Measurements from ENCODE around the gene THSD7B. TPM values are rescaled to one million over a fixed set of nuclear protein-coding genes. Genes with fewer than 3 reads are reported as not detected.

The THSD7B gene
- total RNA-seq, 2 donors from 2014 or later = 0.14 TPM; not detected in 1

- ATAC-seq (no peak), DNase-seq (no peak)
- intact Hi-C loops (cut with DNase I, micrococcal nuclease) = no loop called here
Measured at GRCh38 chr2:136787970-136788369, 22.6 kb downstream of the THSD7B start.

DNA sequence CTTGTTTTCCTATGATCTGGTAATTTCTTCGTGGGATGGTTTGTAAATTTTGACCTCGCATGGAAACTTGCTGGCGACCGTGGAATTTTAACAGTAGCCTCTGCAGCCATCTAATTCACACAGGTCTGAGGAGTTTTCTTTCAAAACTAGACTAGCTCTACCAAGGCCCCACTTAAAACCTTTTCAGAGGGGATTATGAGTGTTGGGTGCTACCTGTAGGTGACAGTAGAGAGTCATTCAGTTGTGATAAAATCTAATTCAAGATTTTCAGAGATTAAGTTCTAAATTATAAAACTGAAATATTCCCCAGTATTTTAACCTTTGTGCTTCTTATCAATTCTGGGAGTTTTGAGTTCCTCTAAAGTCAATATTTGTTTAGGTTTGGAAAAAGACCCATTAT lies 31.0 kb downstream of the THSD7B start:
- intact Hi-C loops (cut with DNase I, micrococcal nuclease) = no loop called here
- DNase-seq = no peak
- ATAC-seq = no peak

GRCh38 chr2:136798766-136799165 lies 33.4 kb downstream of the THSD7B start:
- DNase-seq (no peak), ATAC-seq (no peak)
- intact Hi-C loops (cut with DNase I, micrococcal nuclease) = no loop called here

GRCh38 chr2:136801661-136802060 lies 36.3 kb downstream of the THSD7B start:
- intact Hi-C loops (cut with DNase I, micrococcal nuclease) = no loop called here
- DNase-seq (no peak), ATAC-seq (no peak)

- no peak for DNase-seq
- no peak for ATAC-seq
- intact Hi-C loops (cut with DNase I, micrococcal nuclease) = no loop called here
Measured at GRCh38 chr2:136809998-136810397, 44.7 kb downstream of the THSD7B start.

DNA sequence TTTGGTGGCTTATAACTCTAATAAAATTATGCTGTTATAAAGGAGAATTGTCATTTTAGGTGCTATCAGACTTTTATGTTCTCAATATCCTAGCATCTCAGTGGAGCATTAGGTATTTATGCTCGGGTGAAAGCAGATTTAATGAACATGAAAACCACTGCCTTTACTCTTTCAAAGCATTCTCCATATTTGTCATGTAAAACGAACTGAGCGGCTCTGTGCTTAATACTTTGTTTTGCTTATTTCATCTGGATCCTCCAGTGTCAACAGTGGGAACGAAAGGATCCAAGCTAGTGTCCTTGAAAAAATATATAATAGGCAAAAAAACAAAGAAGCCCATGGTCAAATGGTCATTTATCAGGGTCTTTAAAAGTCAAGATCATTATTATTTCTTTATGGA lies 53.5 kb downstream of the THSD7B start:
- intact Hi-C loops (cut with DNase I, micrococcal nuclease) = no loop called here
- no peak for DNase-seq
- no peak for ATAC-seq

DNA sequence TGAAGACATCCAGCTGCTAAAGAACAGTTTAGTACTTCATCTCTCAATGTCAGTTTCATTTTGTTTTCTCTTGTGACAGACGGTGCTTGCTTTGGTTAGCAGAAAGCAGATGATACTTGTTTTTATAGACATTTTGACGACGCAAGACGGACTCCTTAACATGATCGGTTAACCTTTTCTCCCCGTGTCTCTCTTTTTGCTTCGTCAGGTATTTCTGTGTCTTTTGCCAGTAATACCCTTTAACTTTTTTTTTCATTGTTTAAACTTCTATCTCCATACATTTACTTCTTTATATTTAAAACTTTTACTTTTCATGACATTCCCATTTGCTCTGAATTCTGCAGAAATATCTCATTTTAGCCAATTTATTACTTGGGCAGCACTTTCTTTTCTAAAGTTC lies 57.9 kb downstream of the THSD7B start:
- intact Hi-C loops (cut with DNase I, micrococcal nuclease) = no loop called here
- DNase-seq = no peak
- ATAC-seq = no peak

GRCh38 chr2:136828162-136828561 lies 62.8 kb downstream of the THSD7B start:
- intact Hi-C loops (cut with DNase I, micrococcal nuclease) = no loop called here
- ATAC-seq (no peak), DNase-seq (no peak)

DNA sequence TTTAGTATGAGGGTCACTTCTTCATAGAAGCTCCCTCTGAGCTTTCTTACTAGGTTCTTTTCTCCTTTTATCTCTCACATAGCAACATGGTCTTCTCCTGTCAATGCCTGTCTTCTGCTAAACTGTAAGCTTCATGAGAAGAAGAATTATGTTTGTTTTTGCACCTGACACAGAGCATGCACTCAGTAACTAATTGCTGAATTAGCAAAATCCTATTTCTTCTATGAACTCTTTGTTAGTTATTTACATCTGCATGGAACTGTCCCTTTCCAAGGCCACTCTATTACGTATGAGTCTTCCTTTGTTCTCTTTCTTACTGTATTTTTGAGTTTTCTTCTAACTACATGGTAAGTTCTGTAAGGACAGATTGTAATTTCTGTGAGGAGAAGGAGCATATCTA lies 63.4 kb downstream of the THSD7B start:
- DNase-seq (no peak), ATAC-seq (no peak)
- intact Hi-C loops (cut with DNase I, micrococcal nuclease) = no loop called here

DNA sequence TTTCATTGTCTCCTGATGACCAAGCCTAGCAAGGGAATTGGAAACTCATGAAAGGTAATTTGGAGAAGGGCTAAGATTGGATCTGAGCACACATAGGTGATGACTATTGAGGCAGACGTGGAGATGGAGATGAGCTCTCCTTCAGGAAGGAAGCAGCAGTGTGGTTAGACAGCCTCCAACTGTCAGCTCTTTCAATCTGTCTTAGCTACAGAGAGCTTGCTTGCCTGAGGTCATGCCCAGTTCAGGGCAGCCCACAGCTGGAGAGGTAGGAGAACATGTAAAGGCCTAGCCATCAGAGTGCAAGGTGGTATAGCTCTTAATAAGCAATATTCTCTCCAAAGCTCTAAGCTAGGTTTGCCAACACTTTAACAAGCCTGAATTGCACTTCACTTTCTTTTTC lies 79.2 kb downstream of the THSD7B start:
- no peak for ATAC-seq
- no peak for DNase-seq
- intact Hi-C loops (cut with DNase I, micrococcal nuclease) = no loop called here

GRCh38 chr2:136858656-136859055 lies 93.3 kb downstream of the THSD7B start:
- DNase-seq = no peak
- intact Hi-C loops (cut with DNase I, micrococcal nuclease) = no loop called here
- no peak for ATAC-seq

DNA sequence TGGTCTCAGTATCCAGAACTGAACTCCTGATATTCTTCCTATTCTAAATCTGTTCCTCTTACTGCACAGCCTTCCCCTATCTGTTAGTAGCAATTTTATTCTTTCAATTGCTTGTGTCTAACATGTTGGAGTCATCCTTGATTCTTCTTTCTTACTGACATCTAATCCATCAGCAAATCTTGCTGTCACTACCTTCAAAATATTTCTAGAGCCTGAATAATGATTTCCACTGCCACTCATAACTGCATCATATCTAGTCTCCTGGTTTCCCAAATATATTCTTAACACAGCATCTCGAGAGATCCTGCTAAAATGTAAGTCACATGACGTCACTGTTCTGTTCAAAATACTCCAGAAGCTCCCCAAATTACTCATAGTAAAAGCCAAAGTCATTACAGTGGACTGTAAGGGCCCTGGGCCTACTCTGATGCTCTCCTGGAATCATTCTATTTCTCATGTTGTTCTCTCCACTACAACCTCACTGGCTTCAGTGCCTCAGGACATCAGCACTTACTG lies 95.2 kb downstream of the THSD7B start:
- ATAC-seq (no peak), DNase-seq (no peak)
- intact Hi-C loops (cut with DNase I, micrococcal nuclease) = no loop called here

GRCh38 chr2:136863468-136863867 lies 98.1 kb downstream of the THSD7B start:
- DNase-seq (no peak), ATAC-seq (no peak)
- intact Hi-C loops (cut with DNase I, micrococcal nuclease) = no loop called here

DNA sequence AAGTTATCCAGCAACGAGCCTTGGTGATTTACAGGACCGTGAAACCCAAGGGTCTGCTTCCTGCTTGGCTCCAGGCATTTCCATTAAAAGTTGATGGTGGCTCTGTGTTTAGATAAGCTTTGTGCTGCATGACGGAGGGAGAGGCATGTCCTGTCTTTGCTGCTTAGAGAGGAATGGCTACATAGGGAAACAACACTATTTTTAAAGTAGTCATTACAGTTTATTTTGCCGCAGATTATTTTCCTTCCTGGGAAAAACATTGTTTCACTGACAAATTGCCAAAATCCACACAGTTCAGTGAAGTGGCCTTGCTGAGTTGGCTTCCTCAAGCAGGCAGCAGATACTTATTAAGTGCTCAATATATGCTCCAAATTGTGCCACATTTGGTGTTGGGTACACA lies 98.5 kb downstream of the THSD7B start:
- ATAC-seq (no peak), DNase-seq (no peak)
- intact Hi-C loops (cut with DNase I, micrococcal nuclease) = no loop called here

DNA sequence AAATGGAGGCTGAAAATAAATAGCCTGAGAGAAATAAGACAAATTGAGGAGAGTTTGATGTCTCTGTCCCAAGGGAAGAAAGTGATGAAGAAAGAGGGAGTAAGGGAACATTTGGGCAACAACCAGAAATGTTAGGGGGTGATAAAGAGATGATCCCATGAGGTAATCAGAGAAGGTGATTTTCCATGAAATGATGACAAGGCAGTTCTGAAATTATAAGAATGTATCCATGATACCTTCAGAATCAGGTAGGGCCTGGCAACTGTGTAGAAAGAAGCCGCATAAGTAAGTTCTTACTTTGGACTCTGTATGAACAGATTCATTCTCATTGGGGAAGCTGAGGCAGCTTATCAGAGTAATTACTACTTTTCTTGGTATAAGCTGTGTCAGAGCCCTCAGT lies 106.1 kb downstream of the THSD7B start:
- intact Hi-C loops (cut with DNase I, micrococcal nuclease) = no loop called here
- no peak for DNase-seq
- ATAC-seq = no peak

- ATAC-seq (no peak), DNase-seq (no peak)
- intact Hi-C loops (cut with DNase I, micrococcal nuclease) = no loop called here
Measured at GRCh38 chr2:136874258-136874657, 108.9 kb downstream of the THSD7B start.

DNA sequence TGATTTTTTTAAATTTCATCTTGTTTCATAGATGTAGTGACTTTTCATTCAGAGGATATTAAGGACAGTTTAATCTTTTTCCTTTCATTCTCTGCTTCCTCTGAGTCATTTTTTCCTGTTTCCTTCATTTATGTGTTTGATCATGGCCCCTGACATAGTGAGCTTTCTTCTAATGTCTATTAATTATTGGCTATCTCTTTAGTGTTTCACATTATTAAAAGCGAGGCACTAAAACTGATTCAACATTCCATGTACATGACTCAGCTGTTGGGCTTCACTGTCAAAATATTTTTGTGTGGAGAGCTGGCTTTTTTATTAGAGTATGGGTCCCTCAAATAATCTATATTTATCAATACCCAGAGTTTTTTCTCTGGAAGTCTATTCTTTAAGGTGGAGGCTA lies 125.8 kb downstream of the THSD7B start:
- intact Hi-C loops (cut with DNase I, micrococcal nuclease) = no loop called here
- ATAC-seq (no peak), DNase-seq (no peak)

DNA sequence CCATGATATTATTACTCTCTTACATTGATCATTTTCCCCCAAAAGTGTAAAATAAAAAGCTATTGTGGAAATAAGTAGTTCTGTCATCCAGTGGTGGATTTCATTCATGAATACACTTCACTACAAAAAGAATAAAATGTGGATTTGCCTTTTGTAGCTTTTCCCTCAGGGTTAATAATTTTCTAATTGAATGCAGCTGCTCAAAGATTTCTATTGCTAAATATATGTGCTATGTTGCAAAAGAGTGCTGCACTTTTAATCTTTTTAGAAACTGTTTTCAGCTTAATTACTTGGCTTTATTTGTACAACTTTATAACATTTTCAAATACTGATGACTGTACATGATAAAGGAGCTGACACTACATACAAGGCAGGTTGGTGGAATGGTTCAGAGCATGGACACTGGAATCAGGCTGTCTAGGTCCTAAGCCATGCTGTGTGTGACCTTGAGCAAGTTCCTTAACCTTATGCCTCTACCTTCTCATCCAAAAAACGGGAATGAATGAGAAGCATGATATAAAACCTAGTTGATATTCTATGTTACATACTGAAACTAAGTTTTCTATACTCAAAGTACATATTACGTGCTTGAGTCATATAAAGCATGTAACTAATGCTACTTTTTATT lies 128.8 kb downstream of the THSD7B start:
- ATAC-seq (no peak), DNase-seq (no peak)
- intact Hi-C loops (cut with DNase I, micrococcal nuclease) = no loop called here

GRCh38 chr2:136901732-136902131 lies 136.4 kb downstream of the THSD7B start:
- DNase-seq (no peak), ATAC-seq (no peak)
- intact Hi-C loops (cut with DNase I, micrococcal nuclease) = no loop called here

DNA sequence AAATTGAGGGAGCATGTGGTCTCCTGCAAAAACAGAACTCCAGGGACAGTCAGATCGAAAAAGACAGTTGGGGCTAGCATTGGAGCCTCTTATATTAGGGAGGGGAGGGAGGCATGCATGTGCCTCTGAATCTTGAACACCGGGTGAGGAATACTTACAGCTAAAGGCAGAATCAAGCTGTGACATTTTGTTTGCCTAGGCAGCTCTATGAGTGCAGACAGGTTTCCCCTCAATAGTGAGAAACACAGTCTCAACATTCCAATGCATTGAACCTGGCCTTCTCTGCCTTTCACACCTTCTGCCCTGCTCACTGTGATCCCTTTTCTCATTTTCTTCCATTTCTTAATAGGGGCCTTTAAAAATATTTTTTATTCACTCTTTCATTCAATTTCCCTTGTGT lies 140.4 kb downstream of the THSD7B start:
- no peak for ATAC-seq
- intact Hi-C loops (cut with DNase I, micrococcal nuclease) = no loop called here
- no peak for DNase-seq

- DNase-seq (no peak), ATAC-seq (no peak)
- intact Hi-C loops (cut with DNase I, micrococcal nuclease) = no loop called here
Measured at GRCh38 chr2:136909777-136910176, 144.4 kb downstream of the THSD7B start.
